ENCODE results near the gene DRAM2.

DNA sequence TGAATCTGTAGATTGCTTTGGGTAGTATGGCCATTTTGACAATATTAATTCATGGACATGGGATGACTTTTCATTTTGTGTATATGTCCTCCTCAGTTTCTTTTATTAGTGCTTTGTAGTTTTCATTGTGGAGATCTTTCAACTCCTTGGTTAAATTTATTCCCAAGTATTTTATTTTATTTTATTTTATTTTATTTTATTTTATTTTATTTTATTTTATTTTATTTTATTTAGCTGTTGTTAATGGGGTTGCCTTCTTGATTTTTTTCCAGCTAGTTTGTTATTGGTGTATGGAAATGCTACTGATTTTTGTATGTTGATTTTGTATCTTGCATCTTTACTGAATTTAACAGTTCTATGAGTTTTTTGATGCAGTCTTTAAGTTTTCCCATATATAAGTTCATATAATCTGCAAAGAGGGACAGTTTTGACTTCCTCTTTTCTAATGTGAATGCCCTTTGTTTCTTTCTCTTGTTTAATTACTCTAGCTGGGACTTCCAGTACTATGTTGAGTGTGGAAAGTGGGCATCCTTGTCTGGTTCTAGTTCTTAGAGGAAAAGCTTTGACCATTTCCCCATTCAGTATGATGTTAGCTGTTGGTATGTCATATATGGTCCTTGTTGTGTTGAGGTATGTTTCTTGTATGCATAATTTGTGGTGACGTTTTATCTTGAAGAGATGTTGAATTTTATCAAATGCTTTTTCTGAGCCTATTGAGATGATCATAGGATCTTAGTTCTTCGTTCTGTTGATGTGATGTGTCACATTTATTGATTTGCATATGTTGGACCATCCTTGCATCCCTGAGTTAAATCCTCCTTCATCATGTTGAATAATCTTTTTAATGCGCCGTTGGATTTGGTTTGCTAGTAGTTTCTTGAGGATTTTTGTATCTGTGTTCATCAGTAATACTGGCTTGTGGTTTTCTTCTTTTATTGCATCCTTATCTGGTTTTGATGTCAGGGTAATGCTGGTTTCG is 14.4 kb upstream of the DRAM2 start:
- TF ChIP-seq MXI1 (IDR thresholded peaks at IDR 0.05; ENCODE audit: borderline replicate concordance, low read depth, low read length) (no peak), MAZ (IDR thresholded peaks at IDR 0.05; ENCODE audit: borderline replicate concordance, low read depth, low read length) (no peak), POLR2A (IDR thresholded peaks at IDR 0.05; ENCODE audit: low read depth, low read length) (no peak), CEBPB (IDR thresholded peaks at IDR 0.05; ENCODE audit: low read depth, low read length) (no peak), RFX5 (IDR thresholded peaks at IDR 0.05; ENCODE audit: low read depth, low read length) (no peak), FOS (IDR thresholded peaks at IDR 0.05; ENCODE audit: low read depth, low read length) (no peak), RCOR1 (IDR thresholded peaks at IDR 0.05; ENCODE audit: insufficient replicate concordance, low read length) (no peak), SMC3 (IDR thresholded peaks at IDR 0.05; ENCODE audit: low read depth, low read length) (no peak)
- TF ChIP-seq, protein P1, sequence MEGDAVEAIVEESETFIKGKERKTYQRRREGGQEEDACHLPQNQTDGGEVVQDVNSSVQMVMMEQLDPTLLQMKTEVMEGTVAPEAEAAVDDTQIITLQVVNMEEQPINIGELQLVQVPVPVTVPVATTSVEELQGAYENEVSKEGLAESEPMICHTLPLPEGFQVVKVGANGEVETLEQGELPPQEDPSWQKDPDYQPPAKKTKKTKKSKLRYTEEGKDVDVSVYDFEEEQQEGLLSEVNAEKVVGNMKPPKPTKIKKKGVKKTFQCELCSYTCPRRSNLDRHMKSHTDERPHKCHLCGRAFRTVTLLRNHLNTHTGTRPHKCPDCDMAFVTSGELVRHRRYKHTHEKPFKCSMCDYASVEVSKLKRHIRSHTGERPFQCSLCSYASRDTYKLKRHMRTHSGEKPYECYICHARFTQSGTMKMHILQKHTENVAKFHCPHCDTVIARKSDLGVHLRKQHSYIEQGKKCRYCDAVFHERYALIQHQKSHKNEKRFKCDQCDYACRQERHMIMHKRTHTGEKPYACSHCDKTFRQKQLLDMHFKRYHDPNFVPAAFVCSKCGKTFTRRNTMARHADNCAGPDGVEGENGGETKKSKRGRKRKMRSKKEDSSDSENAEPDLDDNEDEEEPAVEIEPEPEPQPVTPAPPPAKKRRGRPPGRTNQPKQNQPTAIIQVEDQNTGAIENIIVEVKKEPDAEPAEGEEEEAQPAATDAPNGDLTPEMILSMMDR (conservative IDR thresholded peaks at IDR 0.05; ENCODE audit: low read depth, low read length), result no peak
